ENCODE measurements around the gene RANBP3. TPM values are rescaled to one million over a fixed set of nuclear protein-coding genes. Genes with fewer than 3 reads are reported as not detected.

Gene RANBP3
- total RNA-seq, 2 donors from 2014 or later, result 52.1 to 62.7 TPM

GRCh38 chr19:5948752-5949564 lies 29.0 kb downstream of the RANBP3 start:
- Histone ChIP-seq H3K4me3 (no peak overlapping the region), H3K27ac (peak overlapping the region; percentile 34), H3K36me3 (no peaks in the 10 kb centered on the region), H3K4me1 (peaks cover 2% of the 10 kb centered on the region), H3K9ac (ENCODE audit: low read depth in 2 of 2, low read length in 2 of 2) (no peak overlapping the region), H3K9me3 (no peaks in the 10 kb centered on the region), H3K27me3 (no peaks in the 10 kb centered on the region)
- intact Hi-C loops (cut with DNase I), result no loop called here
- DNase-seq, result no peak
- no peak for TF ChIP-seq CTCF (IDR thresholded peaks at IDR 0.05)

DNA sequence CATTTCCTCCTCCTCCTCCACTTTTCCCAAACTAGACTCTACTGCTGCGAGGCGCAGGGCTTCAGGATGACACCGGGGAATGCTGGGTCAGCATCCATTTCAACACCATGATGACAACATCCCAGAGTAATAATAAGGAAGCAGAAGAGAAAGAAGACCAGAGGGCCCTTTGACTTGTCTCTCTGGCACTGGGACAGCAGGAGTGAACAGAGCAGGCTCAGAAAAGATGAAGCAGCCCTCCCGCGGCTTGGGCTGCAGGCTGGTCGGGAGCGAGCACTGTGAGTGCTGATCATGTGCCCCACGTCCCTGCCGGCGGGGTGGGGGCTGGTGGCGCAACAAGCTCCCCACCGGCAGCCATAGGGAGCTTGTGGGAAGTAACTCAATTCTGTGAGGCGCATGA lies 30.5 kb downstream of the RANBP3 start:
- peak overlapping the region; percentile 66 for H3K27ac ChIP-seq
- peak overlapping the region in 1 of 2 donors; percentile 47 for H3K9ac ChIP-seq (ENCODE audit: low read depth in 2 of 2, low read length in 2 of 2)
- TF ChIP-seq CTCF (IDR thresholded peaks at IDR 0.05), result no peak
- no peaks in the 10 kb centered on the region for H3K36me3 ChIP-seq
- no peaks in the 10 kb centered on the region for H3K27me3 ChIP-seq
- intact Hi-C loops (cut with DNase I), result no loop called here
- no peaks in the 10 kb centered on the region for H3K9me3 ChIP-seq
- H3K4me1 ChIP-seq, result no peaks in the 10 kb centered on the region
- DNase-seq, result no peak
- H3K4me3 ChIP-seq, result no peak overlapping the region

- H3K4me3 ChIP-seq, result no peak overlapping the region
- H3K9me3 ChIP-seq, result no peaks in the 10 kb centered on the region
- no peak overlapping the region for H3K9ac ChIP-seq (ENCODE audit: low read depth in 2 of 2, low read length in 2 of 2)
- no peak for TF ChIP-seq CTCF (IDR thresholded peaks at IDR 0.05)
- H3K27ac ChIP-seq, result no peak overlapping the region
- no peak for DNase-seq
- no peaks in the 10 kb centered on the region for H3K4me1 ChIP-seq
- no peaks in the 10 kb centered on the region for H3K27me3 ChIP-seq
- no peaks in the 10 kb centered on the region for H3K36me3 ChIP-seq
- intact Hi-C loops (cut with DNase I), result no loop called here
Measured at GRCh38 chr19:5943623-5944022, 34.3 kb downstream of the RANBP3 start.

DNA sequence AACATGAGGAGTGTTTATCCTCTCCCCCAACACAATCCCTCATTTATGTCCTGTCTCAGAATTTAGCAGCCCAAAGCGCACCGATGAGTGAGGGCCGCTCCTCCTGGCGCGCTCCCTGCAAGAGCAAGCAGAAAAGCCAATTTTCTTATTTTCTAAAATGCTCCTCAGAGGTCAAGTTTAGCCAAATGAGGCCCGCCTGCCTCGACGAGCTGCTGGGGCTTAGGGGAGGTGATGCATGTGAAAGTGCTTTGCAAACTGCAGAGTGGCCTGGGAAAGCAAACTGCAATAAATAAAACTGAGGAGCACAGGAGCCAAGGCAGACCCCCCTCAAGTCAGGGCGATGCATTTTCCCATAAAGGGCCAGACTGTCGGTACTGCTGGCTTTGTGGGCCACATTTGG lies 34.9 kb downstream of the RANBP3 start:
- Histone ChIP-seq H3K27ac (peak overlapping the region; percentile 36), H3K9me3 (no peaks in the 10 kb centered on the region), H3K4me3 (no peak overlapping the region), H3K27me3 (no peaks in the 10 kb centered on the region), H3K36me3 (no peaks in the 10 kb centered on the region), H3K9ac (ENCODE audit: low read depth in 2 of 2, low read length in 2 of 2) (no peak overlapping the region), H3K4me1 (peaks cover 3% of the 10 kb centered on the region)
- TF ChIP-seq CTCF (IDR thresholded peaks at IDR 0.05), result no peak
- intact Hi-C loops (cut with DNase I), result no loop called here
- DNase-seq, result no peak

DNA sequence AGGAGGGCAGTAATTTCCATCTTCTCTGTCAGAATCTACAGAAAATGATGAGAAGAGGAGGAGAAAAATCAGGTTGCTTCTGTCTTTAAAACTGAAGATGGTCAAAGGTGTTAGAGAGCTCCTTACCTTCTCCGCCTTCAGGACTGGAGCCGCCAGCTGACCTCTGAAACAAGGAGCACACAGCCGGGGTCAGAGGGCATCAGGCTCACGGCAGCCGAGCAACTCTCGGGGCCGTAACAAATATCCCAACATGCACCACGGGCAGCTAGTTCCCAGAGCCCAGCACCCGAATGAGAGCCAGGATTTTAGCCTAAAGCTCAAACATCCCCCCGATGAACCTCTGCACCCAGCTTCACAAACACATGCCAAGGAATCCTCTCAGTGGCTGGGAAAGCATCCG lies 36.3 kb downstream of the RANBP3 start:
- intact Hi-C loops (cut with DNase I), result no loop called here
- Histone ChIP-seq H3K4me3 (no peak overlapping the region), H3K36me3 (no peaks in the 10 kb centered on the region), H3K4me1 (peaks cover 3% of the 10 kb centered on the region), H3K9ac (ENCODE audit: low read depth in 2 of 2, low read length in 2 of 2) (no peak overlapping the region), H3K27ac (no peak overlapping the region), H3K27me3 (no peaks in the 10 kb centered on the region), H3K9me3 (no peaks in the 10 kb centered on the region)
- TF ChIP-seq CTCF (IDR thresholded peaks at IDR 0.05), result no peak
- DNase-seq, result no peak
